ENCODE results near the gene EMD. TPM values are rescaled to one million over a fixed set of nuclear protein-coding genes. Genes with fewer than 3 reads are reported as not detected.

EMD gene
- total and polyA plus RNA-seq, 2 of the 13 experiments (the other 11 are each of a cell fraction or from before 2014, with no cell fraction given) = 14.5 to 14.9 TPM

GRCh38 chrX:154428176-154429171 is 49.4 kb downstream of the EMD start, which contains the start of gene ATP6AP1:
TSS of gene ATP6AP1 (plus strand) at chrX:154428677. CDS start at chrX:154428693, 16 bp downstream.
- Histone ChIP-seq H3K27me3 (ENCODE audit: control insufficient read depth in 1 of 2, insufficient read depth in 2 of 2, low read length in 2 of 2) (no peaks in the 10 kb centered on the region), H3K4me3 (replicated peaks in 1 of 3; ENCODE audit: insufficient read depth in 1 of 3, low read depth in 2 of 3, low read length in 3 of 3) (peak within 1 kb of the TSS; percentile 64 to 74 (median 72)), H4K20me1 (ENCODE audit: insufficient read depth, low read length) (no peaks in the 10 kb centered on the region), H2AFZ (ENCODE audit: low read length) (no peak within 1 kb of the TSS), H3K27ac (ENCODE audit: extremely low read length, insufficient read depth, low read length) (peak within 1 kb of the TSS; percentile 54), H3K9me3 (ENCODE audit: low read length) (no peaks in the 10 kb centered on the region), H3K9ac (ENCODE audit: insufficient read depth, low read depth, low read length) (peak within 1 kb of the TSS; percentile 70), H3K4me1 (ENCODE audit: insufficient read depth, low read length) (peaks cover 33% of the 10 kb centered on the region), H3K79me2 (ENCODE audit: insufficient read depth, low read length) (peaks cover 15% of the 10 kb centered on the region), H3K4me2 (ENCODE audit: low read depth, low read length) (peak within 1 kb of the TSS; percentile 74), H3K36me3 (replicated peaks in 1 of 2; ENCODE audit: control insufficient read depth in 1 of 2, insufficient read depth in 2 of 2, low read length in 2 of 2) (no peaks in the 10 kb centered on the region; a peak in 1 of 5 replicates)
- ChIA-PET CTCF (ENCODE audit: low intra/inter-chr PET ratio, low total read pairs) (no interaction called here), POLR2A (interaction anchor here (0.9 to 3.4 kb wide), 8 partner anchors 16 to 99 kb away, joined by 3 to 24 read pairs (median 6); partner anchors contain the start of genes DNASE1L1, FAM50A, PLXNA3 and RPL10)
- BruUV-seq (replicated peaks) = no TSS peak
- 4% methylated on average over 24 of the region's 87 CpGs for WGBS (ENCODE audit: low lambda C conversion rate)
- DNase-seq (ENCODE audit: low spot score) (peak; percentile 85), ATAC-seq (peak; percentile 99), FAIRE-seq (peak; percentile 80)
- intact Hi-C loops (cut with micrococcal nuclease; ENCODE audit: unreplicated experiment) (no loop called here), in situ Hi-C loops (cut with HindIII; ENCODE audit: extremely low pct_ligation_motif_present, low pct_unique_long_range_greater_than_20kb) (no loop called here)
- TF ChIP-seq TFDP1 (CRISPR knock-in tag; IDR thresholded peaks at IDR 0.05; ENCODE audit: borderline replicate concordance) (peak; percentile 18; the same call in 1 of the 2 replicates), FOXC1 (CRISPR knock-in tag; IDR thresholded peaks at IDR 0.05; ENCODE audit: borderline replicate concordance) (peak; percentile 65; the same call in 1 of the 2 replicates), MXI1 (IDR thresholded peaks at IDR 0.05; ENCODE audit: borderline replicate concordance, low read depth, low read length) (peak; percentile 37; the same call in 1 of the 3 replicates), ZNF501 (CRISPR knock-in tag; IDR thresholded peaks at IDR 0.05) (peak; percentile 16; the same call in 1 of the 2 replicates), ZNF263 (CRISPR knock-in tag; IDR thresholded peaks at IDR 0.05) (no peak), ZNF619 (CRISPR knock-in tag; IDR thresholded peaks at IDR 0.05) (no peak), ZFP90 (CRISPR knock-in tag; IDR thresholded peaks at IDR 0.05; ENCODE audit: borderline replicate concordance) (no peak), SAP130 (CRISPR knock-in tag; IDR thresholded peaks at IDR 0.05; ENCODE audit: low read depth) (peak; percentile 85), DPF2 (CRISPR knock-in tag; IDR thresholded peaks at IDR 0.05; ENCODE audit: borderline replicate concordance, low read depth) (no peak), GATA4 (IDR thresholded peaks at IDR 0.05; ENCODE audit: borderline replicate concordance, low read depth) (peak; percentile 25; the same call in 1 of the 2 replicates), ZNF326 (CRISPR knock-in tag; IDR thresholded peaks at IDR 0.05; ENCODE audit: borderline replicate concordance) (no peak), ARID5B (CRISPR knock-in tag; IDR thresholded peaks at IDR 0.05) (peak; percentile 24; the same call in 1 of the 2 replicates), ARNT (IDR thresholded peaks at IDR 0.05) (no peak), SP5 (CRISPR knock-in tag; IDR thresholded peaks at IDR 0.05; ENCODE audit: borderline replicate concordance, low read depth) (no peak)
- TF ChIP-seq, protein P1, sequence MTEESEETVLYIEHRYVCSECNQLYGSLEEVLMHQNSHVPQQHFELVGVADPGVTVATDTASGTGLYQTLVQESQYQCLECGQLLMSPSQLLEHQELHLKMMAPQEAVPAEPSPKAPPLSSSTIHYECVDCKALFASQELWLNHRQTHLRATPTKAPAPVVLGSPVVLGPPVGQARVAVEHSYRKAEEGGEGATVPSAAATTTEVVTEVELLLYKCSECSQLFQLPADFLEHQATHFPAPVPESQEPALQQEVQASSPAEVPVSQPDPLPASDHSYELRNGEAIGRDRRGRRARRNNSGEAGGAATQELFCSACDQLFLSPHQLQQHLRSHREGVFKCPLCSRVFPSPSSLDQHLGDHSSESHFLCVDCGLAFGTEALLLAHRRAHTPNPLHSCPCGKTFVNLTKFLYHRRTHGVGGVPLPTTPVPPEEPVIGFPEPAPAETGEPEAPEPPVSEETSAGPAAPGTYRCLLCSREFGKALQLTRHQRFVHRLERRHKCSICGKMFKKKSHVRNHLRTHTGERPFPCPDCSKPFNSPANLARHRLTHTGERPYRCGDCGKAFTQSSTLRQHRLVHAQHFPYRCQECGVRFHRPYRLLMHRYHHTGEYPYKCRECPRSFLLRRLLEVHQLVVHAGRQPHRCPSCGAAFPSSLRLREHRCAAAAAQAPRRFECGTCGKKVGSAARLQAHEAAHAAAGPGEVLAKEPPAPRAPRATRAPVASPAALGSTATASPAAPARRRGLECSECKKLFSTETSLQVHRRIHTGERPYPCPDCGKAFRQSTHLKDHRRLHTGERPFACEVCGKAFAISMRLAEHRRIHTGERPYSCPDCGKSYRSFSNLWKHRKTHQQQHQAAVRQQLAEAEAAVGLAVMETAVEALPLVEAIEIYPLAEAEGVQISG (CRISPR knock-in tag; IDR thresholded peaks at IDR 0.05) = 0 out of 2 replicates have a peak, but pooled peaks have one; percentile 38
